HG02840 (cell line): ENCODE measurements around the gene IYD.
"Not testable (repeated sequence)": the region's sequence is repeated elsewhere in the genome, so short reads cannot be mapped to it uniquely, and the experiment has no call there.

Source experiments
- ATAC-seq: cut with Tn5 transposase; IDR thresholded peaks from one replicate; pipeline ENCODE4 v1.9.1; 2021; ENCODE audit warnings: mild to moderate bottlenecking, moderate library complexity, moderate number of reproducible peaks; ENCODE audit not compliant: unreplicated experiment, low FRiP score

IYD gene

DNA sequence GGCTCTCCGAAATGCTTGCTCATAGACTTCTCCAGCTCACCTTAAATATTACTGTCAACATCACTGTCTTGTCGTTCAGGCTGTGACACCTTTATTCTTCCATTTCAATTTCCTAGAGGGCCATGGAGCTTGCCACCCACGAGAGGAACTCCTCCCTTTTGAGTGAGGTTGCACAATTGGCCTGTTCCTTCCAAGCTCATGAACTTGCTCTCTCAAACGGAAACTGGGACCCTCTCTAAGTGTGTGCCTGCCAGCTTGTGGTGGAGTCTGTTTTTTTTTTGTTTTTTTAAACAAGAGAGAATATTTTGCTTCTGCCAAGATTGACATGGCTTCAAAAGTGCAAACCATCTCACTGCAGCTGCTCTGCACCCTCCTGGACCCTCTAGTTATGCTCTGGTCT, 19.3 kb upstream of the IYD start:
- ATAC-seq = no peak

DNA sequence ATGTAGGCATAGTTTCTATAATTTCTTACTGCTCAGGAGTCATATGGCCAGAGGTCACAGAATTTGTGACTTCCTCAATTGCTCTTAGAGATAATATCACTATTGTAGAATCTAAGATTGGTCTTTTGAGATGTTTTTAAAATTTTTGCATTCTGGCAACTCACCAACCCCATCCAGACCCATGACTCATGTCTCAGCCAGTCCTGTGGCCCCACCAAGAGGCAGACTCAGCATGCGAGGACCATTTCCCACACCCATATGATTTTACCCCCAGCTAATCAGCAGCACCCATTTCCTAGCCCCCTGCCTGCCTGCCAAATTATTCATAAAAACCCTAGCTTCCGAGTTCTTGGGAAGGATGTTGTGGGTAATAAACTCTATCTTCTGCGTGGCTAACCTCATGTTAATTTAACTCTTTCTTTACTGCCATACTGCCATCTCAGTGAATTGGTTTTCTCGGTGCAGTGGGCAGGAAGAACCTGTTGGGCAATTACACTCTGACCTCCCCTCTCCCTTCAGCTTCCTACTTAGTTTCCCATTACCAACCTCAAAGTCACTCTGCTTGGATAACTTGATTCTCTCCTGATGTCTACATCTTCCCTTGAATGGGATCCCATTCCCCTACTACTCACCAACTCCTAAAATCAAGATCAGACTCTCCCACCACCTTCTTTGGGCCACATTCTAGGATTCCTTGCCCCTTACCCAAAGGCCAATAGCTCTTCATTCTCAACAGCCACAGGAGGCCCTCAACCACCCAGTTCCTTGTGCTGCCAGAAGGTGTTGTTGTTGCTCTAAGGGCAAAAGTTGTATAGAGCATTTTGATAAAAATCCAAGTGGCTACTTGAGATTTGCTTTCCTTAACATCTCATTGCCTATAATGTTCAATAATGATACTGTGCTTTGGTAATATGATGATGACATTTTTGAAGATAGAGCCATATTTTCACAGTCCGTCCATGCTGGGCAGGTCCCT, 16.2 kb upstream of the IYD start:
- no peak for ATAC-seq

DNA sequence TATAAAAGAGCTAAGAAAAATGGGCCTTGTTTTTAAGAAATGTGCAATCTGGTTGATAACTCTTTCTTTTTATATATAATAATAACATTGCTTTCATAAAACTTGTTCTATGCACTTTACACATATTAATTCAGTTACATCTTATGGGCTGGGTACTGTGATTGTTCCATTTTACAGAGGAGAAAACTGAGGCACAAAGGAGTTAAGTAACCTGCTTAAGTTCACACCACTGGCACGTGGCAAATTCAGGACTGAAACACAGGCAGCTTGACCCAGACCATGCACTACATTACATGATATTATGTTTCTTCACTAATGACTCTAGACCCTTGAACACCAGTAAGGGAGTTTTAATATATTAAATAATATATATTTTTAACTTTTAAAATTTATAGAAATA, 15.4 kb upstream of the IYD start:
- ATAC-seq = no peak

DNA sequence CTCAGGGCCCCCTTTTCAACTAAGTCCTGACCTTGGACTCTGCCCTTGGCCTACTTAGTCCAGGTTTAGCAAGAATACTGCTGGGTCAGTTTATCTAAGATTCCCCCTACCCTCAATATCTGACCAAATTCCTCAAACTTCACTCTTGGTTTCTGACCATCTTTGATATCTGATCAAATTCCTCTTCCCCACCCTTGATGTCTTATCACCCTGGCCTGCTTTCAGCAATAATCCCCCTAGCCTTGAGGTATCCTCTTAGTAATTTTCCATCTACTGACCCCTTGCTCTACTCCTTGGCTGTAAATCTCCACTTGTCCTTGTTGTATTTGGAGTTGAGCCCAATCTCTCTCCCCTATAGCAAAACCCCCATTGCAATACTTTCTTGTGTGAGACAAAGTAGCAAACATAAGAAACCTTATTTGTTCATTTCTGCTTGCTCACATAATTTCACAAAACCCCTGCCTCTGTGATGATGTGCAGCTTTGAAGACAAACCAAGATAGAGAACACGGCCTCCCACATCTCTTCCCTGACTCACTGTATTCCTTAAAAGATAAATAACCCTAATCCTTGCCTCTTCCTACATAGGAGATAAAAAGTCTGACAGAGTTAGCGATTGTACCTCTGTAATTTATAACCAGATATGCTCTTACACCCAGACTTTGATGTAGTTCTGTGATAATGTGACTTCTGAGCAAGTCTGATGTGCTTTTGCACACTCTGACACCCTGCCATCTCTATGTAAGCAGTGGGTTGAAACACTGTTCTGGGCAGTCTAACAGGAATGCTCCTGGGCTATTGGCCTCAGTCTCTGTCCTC, 13.8 kb upstream of the IYD start:
- no peak for ATAC-seq

DNA sequence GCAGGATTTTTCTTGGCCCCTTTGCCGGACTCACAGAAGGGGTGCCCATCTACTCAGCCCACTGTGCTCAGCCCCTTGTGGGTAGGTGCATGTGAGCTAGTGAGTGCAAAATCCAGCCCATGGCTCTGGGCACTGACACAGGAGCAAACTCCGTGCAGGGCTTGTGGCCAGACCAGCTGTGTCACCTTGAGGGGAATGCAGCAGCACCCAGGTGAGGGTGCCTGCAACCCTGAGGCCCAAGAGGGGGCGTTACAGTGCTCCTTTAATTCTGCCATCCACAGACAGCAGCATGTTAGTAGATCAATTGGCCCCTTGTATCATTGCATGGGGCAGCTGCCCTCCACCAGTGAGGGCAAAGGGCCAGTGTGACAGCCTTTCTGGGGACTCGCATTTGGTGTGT, 12.9 kb upstream of the IYD start:
- no peak for ATAC-seq

DNA sequence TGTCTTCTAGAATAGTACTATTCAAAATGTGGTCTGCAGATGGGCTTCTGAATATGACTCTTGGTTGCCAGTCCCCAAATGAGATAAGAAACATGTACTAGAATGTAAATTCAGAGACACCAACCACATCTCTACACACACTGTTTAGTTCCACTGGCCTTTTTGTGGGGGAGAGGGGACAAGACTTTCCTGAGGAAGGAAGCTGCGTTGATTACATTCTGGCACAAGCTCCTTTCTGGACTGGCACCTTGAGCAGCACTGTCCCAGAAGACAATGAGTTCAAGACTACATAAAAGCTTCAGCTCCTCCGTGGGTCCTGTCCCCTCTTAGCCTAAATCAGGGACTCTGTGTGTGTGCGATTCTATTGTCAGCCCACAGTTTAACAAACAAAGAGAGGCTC, 6.9 kb upstream of the IYD start:
- no peak for ATAC-seq

DNA sequence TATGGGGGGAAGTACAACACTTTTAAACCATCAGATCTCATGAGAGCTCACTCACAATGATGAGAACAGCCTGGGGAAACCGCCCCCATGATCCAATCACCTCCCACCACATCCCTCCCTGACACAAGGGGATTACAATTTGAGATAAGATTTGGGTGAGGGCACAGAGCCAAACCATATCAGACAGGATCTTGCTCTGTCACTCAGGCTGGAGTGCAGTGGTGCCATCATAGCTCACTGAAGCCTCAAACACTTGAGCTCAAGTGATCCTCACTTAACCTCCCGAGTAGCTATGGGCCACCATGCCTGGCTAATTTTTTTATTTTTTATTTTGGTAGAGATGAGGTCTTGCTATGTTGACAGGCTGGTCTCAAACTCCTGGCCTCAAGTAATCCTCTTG, 5.1 kb upstream of the IYD start:
- ATAC-seq = no peak

DNA sequence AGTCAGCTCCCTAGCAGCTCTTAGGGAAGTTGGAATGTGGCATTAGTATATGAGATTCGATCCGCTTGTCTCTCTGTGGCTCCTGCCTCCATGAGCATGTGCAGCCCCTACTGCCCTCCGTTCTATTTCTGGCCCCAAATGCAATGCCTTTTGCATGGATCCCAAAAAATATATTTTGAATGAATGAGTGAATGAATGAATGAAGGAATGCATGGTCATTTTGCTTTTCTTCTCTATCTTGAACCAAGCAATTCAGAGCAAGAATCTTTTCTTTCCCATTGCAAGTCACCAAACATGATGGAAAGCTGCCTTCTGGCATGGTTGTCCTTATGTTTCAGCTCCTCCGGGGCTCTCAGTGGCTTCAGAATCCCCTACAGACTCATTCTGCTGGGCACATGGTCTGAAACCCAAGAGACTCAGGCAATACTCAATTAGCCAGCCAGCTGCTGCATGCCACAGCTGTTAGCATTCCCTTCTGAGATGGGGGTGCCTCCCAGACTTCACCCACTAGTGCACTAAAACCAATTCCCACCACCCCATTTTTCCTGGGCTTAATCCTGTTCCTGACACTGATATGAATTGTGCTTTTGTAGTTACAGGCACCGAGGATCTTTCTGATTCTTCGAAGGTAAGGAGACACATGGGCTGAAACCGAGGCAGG, 2.6 kb upstream of the IYD start:
- ATAC-seq = no peak

DNA sequence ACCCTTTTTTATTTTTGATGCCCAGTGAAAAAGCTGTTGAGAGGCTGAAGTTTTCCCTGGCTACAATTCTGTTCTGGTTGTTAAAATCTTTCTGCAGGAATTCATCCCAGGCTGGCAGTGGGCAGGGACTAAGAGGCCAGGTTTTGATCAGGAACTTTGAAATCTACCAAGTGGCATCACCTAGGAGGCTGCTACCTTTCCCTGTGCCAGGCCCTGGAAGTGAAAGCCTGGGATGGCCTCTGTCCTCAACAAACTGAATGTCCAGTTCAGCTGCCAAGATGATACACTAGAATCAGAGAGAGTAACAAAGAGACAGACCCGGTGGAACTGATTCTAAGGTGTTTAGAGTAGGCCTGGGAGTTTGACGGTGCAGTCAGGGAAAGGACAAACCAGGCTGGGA, 596 bp downstream of the IYD start:
- ATAC-seq = no peak

DNA sequence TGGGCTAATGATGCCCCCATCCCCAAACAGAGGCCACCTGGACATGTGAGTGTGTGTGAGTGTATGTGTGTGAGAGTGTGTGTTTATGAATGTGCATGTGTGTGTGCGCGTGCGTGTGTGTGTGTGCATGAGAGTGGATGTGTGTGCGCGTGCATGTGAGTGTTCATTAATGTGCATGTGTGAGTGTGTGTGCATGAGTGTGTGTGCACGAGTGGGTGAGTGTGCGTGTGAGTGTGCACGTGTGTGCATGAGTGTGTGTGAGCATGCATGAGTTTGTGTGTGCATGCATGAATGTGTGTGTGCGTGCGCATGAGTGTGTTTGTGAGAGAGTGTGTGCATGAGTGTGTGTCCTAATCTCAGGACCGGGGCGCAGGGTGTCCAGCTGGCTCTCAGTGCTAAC, 1.3 kb downstream of the IYD start:
- ATAC-seq = no peak

DNA sequence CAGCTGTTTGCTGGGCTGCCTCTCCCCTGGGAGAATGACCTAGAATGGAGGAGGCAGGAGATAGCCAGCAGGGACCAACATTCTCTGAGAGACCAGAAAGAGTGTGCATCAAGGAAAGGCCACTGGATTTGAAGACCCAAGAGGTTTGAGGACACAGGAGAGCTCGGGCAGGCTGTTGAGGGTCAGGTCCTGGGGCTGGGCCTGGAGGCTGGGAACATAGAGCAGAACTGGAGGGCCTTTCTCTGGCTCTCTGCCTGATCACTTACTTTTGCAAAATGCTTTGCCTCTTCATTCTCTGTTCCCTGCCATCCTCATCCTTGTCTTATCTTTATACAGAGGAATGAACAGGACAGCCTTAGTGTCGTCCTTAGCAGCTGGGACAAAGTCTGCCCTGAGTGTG, 2.5 kb downstream of the IYD start:
- ATAC-seq = no peak

DNA sequence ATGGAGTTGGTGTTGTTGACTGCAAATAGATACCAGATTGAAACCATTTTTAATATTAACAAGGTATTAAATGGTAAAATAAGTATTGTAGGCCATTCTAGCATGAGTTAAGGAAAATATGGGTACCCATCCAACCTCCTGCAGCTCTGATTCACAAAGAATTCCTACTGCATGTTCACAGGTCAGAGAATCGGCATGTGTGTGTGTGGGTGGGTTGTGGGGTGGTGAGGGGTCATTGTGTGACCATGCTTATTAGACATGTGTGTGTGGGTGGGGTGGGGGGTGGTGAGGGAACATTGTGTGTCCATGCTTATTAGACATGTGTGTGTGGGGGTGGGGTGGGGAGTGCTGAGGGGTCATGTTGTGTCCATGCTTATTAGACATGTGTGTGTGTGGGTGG, 3.2 kb downstream of the IYD start:
- ATAC-seq = no peak

DNA sequence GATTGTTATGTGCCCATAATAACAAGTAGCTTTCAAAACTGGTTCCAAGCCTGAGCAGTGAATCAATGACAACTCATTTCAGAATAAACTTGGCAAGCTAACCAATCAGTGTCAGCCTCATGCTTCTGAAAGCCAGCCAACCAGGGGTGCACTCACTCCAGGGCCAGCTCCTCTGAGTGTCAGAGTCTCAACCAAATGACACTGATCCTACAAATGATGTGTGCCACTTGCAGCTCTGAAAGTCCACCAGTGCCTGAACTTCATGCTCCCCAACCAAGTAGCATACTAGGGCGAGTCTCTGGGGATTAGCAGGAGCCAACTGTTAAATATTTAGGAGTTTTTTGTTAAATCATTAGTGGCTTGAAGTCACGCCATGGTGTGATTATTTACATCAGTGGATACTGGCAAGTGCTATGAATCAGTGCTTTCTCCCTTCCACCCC, 4.5 kb downstream of the IYD start:
- no peak for ATAC-seq

DNA sequence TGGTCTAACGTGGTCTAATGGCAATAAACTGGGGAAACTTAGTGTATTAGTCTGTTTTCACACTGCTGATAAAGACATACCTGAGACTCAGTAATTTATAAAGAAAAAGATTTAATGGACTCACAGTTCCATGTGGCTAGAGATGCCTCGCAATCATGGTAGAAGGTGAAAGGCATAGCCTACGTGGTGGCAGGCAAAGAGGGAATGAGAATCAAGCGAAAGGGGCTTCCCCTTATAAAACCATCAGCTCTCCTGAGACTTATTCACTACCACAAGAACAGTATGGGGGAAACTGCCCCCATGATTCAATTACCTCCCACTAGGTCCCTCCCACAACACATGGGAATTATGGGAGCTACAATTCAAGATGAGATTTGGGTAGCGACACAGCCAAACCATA, 5.5 kb downstream of the IYD start:
- not testable (repeated sequence) for ATAC-seq

DNA sequence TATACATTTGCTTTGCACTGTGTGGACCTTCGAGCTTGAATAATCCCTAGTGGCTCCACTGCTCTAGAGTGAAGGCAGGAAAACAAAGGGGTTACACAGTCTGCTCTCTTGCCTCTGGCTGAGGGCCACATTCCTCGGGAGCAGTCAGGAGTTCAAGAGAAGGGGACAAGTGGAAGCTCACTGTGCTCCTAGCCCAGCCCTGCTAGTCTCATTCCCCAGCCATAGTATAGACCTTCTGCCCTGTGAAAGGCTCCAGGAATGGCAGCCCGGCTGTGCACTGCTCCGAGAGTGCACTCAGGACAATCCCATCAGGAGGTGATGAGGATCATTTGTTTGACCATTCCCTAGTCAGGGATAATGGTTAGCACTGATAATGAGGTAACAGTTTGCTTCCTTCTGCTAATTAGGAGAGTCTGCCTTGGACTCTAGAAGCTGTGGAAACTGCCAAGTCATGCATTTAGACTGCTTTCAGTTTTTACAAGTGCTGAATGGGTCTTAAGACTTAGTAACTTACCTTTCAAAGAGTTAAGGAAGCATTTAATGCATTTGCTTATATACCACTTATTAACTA, 8.5 kb downstream of the IYD start:
- ATAC-seq = no peak

DNA sequence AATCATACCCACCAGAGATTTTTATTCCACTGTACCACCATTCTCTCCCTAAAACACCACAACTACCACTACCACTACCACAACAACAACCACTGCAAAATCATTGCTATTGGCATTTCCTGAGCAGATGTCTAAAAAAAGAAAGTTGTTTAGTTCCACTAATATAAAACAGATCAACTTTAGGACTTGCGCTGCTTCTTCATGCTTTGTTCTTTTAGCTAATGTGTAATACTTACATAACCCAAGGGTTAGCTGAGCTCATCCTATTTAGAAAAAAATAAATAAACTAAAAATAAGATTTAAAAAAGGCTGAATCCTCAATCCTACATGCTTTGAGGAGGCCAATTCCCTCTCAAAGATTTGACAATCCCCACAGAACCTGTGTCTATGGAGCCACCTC, 11.4 kb downstream of the IYD start:
- no peak for ATAC-seq

DNA sequence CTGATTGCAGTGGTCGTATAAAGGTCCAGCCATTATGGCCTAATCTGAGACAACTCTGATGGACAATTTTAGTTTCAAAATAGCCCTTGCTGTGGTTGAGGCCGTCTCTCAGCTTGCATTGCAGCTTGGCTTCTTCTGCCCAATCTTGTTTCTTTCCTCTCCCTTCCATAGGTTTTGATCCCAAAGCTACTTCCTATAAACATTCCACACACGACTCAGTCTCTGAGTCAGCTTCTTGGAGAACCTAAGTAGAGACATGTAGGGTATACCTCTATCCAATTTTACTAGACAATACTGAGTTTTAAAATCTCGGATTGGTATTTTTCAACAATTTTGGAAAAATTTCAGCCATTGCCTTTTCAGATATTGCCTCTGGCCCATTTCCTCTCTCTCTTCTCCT, 13.4 kb downstream of the IYD start:
- ATAC-seq = no peak

DNA sequence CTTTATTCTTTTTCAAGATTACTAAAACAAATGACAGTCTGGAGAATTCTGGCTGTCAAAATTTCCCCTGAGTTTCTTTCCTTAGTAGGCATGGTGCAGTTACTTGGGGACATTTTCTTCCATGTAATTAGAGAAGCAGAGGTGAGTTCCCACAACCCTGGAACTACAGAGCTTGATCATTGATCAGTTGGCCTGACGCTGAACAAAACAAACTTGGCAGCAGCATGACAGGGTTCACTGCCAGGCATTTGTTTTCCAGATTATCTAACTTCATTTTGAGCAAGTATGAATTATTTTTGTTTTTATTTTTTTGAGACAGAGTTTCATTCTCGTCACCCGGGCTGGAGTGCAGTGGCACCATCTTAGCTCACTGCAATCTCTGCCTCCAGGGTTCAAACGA, 22.6 kb downstream of the IYD start:
- ATAC-seq = no peak

DNA sequence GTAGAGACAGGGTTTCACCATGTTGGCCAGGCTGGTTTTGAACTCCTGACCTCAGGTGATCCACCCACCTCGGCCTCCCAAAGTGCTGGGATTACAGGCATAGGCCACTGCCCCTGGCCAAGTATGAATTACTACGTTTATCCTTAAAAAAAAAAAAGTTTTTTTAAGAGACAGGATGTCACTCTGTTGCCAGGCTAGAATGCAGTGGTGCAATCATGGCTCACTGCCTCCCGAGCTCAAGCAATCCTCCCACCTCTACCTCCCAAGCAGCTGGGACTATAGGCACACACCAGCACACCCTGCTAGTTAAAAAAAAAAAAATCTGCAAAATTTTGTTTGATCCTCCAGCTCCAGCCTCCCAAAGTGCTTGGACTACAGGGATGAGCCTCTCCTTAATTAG, 23.1 kb downstream of the IYD start:
- ATAC-seq = no peak

DNA sequence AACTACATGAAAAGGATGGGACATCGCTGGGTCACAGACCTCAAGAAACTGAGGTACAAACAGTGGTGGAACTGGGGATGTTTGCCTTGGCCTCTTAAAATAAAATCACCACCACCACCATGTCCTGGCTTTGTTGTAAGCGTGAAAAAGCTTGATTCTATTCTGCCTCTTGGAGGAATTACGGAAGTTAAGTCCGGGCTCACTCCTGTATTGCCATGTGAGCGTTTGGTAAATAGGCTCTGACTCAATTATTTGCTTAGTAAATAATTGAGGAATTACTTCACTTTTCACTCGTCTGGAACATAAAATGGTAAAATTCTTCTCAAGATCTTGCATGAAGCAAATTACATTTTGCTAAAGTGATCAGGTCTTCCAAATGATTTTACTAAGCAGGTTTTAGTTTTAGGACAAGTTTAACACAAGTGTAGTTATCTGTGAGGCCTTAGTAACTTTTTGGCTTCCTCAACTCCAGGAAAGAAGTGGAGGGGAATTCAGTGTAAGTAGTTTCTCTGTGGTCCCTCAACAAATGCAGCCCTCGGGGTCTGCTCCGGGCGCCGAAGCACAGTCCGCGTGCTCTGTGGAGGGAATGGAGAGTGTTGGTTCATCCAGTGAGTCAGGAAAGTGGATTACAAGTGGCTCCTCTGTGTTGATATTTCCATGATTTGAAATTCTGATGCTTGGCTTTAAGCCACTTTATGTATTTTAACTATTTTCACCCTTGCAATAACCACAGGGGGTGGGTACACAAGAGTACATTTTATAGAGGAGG, 23.8 kb downstream of the IYD start:
- ATAC-seq = no peak
